Astrocyte (in vitro differentiated cells and primary cell): Measurements from ENCODE around the gene SPTB. TPM values are rescaled to one million over a fixed set of nuclear protein-coding genes. Genes with fewer than 3 reads are reported as not detected.

Experiments used
- DNase-seq: peaks from one replicate; pipeline ENCODE4 v3.0.0-alpha.2; 2010; ENCODE audit warnings: low read depth
- FAIRE-seq: peaks from 2 replicates; lab custom pipeline; 2011; peaks lifted over from hg19 to GRCh38; lab: Jason Lieb, UNC
- H2AFZ ChIP-seq: 2 replicates; pipeline ENCODE4 v1.6.0; 2012; ENCODE audit warnings: low read depth, low read length, inconsistent platforms
- H3K27ac ChIP-seq: 2 replicates; pipeline ENCODE4 v1.5.1; 2011; ENCODE audit warnings: low read depth, low read length, inconsistent platforms
- H3K27me3 ChIP-seq: 2 replicates; pipeline ENCODE4 v1.6.0; 2011; ENCODE audit warnings: low read length, inconsistent platforms; ENCODE audit not compliant: insufficient read depth
- H3K36me3 ChIP-seq: 2 replicates; pipeline ENCODE4 v1.5.1; 2011; ENCODE audit warnings: low read length, inconsistent platforms; ENCODE audit not compliant: insufficient read depth
- H3K4me1 ChIP-seq: 2 replicates; pipeline ENCODE4 v1.5.1; 2011; ENCODE audit warnings: low read length, inconsistent platforms; ENCODE audit not compliant: insufficient read depth
- H3K4me2 ChIP-seq: 2 replicates; pipeline ENCODE4 v1.6.0; 2012; ENCODE audit warnings: low read length, inconsistent platforms
- H3K4me3 ChIP-seq: 2 replicates; pipeline ENCODE4 v1.5.1; 2011; ENCODE audit warnings: low read depth, mild to moderate bottlenecking, low read length, inconsistent platforms; ENCODE audit not compliant: insufficient read depth
- H3K79me2 ChIP-seq: 2 replicates; pipeline ENCODE4 v1.6.0; 2012; ENCODE audit warnings: mild to moderate bottlenecking, low read length, inconsistent platforms; ENCODE audit not compliant: insufficient read depth
- H3K9ac ChIP-seq: 2 replicates; pipeline ENCODE4 v1.6.0; 2012; ENCODE audit warnings: mild to moderate bottlenecking, low read length, inconsistent platforms
- H3K9me3 ChIP-seq: 2 replicates; pipeline ENCODE4 v1.5.1; 2012; ENCODE audit warnings: low read depth, mild to moderate bottlenecking, low read length, inconsistent platforms; ENCODE audit not compliant: insufficient read depth
- H4K20me1 ChIP-seq: 2 replicates; pipeline ENCODE4 v1.6.0; 2012; ENCODE audit warnings: low read length, inconsistent platforms; ENCODE audit not compliant: insufficient read depth
- H3K27ac Mint-ChIP-seq: one replicate; pipeline ENCODE4 v1.8.0; 2021; ENCODE audit warnings: mild to moderate bottlenecking, mixed read lengths; ENCODE audit not compliant: unreplicated experiment
- H3K27me3 Mint-ChIP-seq: one replicate; pipeline ENCODE4 v1.8.0; 2021; ENCODE audit warnings: low read depth, mixed read lengths; ENCODE audit not compliant: unreplicated experiment
- H3K36me3 Mint-ChIP-seq: one replicate; pipeline ENCODE4 v1.8.0; 2021; ENCODE audit warnings: low read depth, mixed read lengths; ENCODE audit not compliant: unreplicated experiment
- H3K4me1 Mint-ChIP-seq: one replicate; pipeline ENCODE4 v1.8.0; 2021; ENCODE audit warnings: low read depth, mixed read lengths; ENCODE audit not compliant: unreplicated experiment
- H3K4me3 Mint-ChIP-seq: one replicate; pipeline ENCODE4 v1.8.0; 2021; ENCODE audit warnings: mild to moderate bottlenecking, moderate library complexity, mixed read lengths; ENCODE audit not compliant: unreplicated experiment
- H3K9me3 Mint-ChIP-seq: one replicate; pipeline ENCODE4 v1.8.0; 2021; ENCODE audit warnings: mild to moderate bottlenecking, mixed read lengths; ENCODE audit not compliant: unreplicated experiment
- EZH2 ChIP-seq: IDR thresholded peaks from 2 replicates; pipeline ENCODE4 v1.6.1; 2012; ENCODE audit warnings: mild to moderate bottlenecking, low read length, inconsistent platforms; ENCODE audit not compliant: insufficient read depth
- total RNA-seq: library from RNA; stranded (reverse); gene quantifications from 2 replicates; pipeline ENCODE4 v1.2.1, GENCODE V29; 2021
- TF ChIP-seq, protein P1 (sequence below): IDR thresholded peaks from 2 replicates; pipeline ENCODE4 v1.5.1; 2011; ENCODE audit warnings: low read depth, mild to moderate bottlenecking, inconsistent platforms, low read length, moderate library complexity; ENCODE audit not compliant: insufficient read depth

The SPTB gene
- total RNA-seq, 1 donor from 2014 or later: 0.32 TPM

DNA sequence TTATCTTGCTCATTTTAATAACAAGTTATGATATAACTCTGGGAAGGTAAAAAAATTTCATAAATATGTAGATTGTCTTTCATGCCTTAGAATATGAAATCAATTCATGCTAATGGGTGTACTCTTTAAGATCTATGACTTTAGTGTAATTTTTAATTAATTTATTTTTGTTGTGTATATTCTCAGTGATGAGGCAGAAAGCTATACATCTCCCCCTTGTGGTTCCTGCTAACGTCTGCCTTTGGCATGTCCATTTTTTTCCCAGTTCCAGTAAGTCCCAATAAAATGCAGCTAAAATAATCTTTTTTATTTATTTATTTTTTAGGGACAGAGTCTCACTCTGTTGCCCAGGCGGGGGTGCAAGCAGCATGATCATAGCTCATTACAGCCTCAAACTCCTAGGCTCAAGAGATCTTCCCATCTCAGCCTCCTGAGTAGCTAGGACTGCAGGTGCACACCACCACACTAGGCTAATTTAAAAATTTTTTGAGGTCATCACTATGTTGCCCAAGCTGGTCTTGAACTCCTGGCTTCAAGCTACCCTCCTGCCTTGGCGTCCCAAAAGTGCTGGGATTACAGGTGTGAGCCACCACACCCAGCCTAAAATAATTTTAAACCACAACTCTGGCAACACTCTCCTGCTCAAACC lies 31.3 kb upstream of the SPTB start:
- Histone ChIP-seq H3K4me1 (peaks cover 18% of the 10 kb centered on the region), H2AFZ (no peak overlapping the region), H3K9me3 (no peaks in the 10 kb centered on the region), H3K27ac (no peak overlapping the region), H3K4me3 (no peak overlapping the region), H4K20me1 (peaks cover 10% of the 10 kb centered on the region), H3K9ac (no peak overlapping the region), H3K4me2 (no peak overlapping the region), H3K27me3 (peaks cover 13% of the 10 kb centered on the region), H3K79me2 (peaks cover 17% of the 10 kb centered on the region), H3K36me3 (no peaks in the 10 kb centered on the region)
- no peaks in the 10 kb centered on the region for H3K9me3 Mint-ChIP-seq
- H3K36me3 Mint-ChIP-seq: no peaks in the 10 kb centered on the region
- DNase-seq (no peak), FAIRE-seq (no peak)
- H3K4me1 Mint-ChIP-seq: peaks cover 7% of the 10 kb centered on the region
- H3K27me3 Mint-ChIP-seq: no peaks in the 10 kb centered on the region
- no peak for TF ChIP-seq EZH2
- TF ChIP-seq, protein P1, sequence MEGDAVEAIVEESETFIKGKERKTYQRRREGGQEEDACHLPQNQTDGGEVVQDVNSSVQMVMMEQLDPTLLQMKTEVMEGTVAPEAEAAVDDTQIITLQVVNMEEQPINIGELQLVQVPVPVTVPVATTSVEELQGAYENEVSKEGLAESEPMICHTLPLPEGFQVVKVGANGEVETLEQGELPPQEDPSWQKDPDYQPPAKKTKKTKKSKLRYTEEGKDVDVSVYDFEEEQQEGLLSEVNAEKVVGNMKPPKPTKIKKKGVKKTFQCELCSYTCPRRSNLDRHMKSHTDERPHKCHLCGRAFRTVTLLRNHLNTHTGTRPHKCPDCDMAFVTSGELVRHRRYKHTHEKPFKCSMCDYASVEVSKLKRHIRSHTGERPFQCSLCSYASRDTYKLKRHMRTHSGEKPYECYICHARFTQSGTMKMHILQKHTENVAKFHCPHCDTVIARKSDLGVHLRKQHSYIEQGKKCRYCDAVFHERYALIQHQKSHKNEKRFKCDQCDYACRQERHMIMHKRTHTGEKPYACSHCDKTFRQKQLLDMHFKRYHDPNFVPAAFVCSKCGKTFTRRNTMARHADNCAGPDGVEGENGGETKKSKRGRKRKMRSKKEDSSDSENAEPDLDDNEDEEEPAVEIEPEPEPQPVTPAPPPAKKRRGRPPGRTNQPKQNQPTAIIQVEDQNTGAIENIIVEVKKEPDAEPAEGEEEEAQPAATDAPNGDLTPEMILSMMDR: peak; percentile 74
- H3K4me3 Mint-ChIP-seq: no peak overlapping the region
- H3K27ac Mint-ChIP-seq: no peak overlapping the region

DNA sequence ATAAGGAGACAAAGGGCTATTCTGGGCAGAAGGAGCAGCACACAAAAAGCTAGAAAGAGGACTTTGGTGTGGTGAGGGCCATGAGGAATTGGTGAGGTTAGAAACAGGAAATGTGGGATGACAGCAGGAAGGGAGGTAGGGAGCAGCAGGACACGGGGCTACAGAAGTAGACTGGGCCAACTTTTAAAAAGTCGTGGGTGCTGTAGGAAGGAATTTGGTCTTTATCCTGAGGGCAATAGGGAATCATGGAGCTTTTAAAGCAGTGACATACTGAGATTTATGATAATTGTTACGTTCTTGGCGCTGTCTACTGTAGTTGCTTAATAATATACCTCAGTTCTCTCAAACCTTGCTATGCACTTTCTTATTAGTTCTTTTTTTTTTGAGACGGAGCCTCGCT lies 26.3 kb upstream of the SPTB start:
- H3K9ac ChIP-seq: no peak overlapping the region
- no peaks in the 10 kb centered on the region for H3K9me3 ChIP-seq
- no peak overlapping the region for H3K4me2 ChIP-seq
- H3K9me3 Mint-ChIP-seq: no peaks in the 10 kb centered on the region
- H3K27ac ChIP-seq: no peak overlapping the region
- no peaks in the 10 kb centered on the region for H3K36me3 ChIP-seq
- H3K36me3 Mint-ChIP-seq: no peaks in the 10 kb centered on the region
- H2AFZ ChIP-seq: no peak overlapping the region
- no peak for FAIRE-seq
- no peaks in the 10 kb centered on the region for H3K79me2 ChIP-seq
- no peak overlapping the region for H3K27ac Mint-ChIP-seq
- H3K27me3 Mint-ChIP-seq: peaks cover 2% of the 10 kb centered on the region
- no peak for DNase-seq
- H3K4me1 ChIP-seq: no peaks in the 10 kb centered on the region
- TF ChIP-seq EZH2: no peak
- TF ChIP-seq, protein P1: no peak
- H4K20me1 ChIP-seq: no peaks in the 10 kb centered on the region
- H3K27me3 ChIP-seq: peaks cover 28% of the 10 kb centered on the region
- H3K4me3 Mint-ChIP-seq: no peak overlapping the region
- H3K4me1 Mint-ChIP-seq: peaks cover 5% of the 10 kb centered on the region
- no peak overlapping the region for H3K4me3 ChIP-seq

DNA sequence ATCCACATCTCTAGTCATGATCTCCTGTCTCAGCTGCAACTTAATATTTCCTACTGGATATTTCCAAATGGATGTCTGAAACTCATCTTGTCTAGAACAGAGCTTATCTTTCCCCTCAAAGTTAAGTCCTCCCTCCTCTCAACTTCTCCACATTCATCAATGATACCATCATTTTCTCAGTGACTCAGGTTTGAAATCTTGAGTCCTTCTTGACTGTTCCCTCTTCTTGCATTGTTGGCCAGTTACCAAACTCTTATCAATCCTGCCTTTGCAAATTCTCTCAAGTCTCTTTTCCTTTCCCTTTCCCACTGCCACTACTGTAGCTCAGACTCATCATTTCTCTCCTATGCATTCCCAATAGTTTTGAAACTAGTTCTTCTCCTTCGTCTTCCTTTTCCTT lies 20.3 kb upstream of the SPTB start:
- TF ChIP-seq, protein P1: no peak
- TF ChIP-seq EZH2: no peak
- H3K27me3 Mint-ChIP-seq: peaks cover 14% of the 10 kb centered on the region
- no peaks in the 10 kb centered on the region for H3K36me3 Mint-ChIP-seq
- FAIRE-seq (no peak), DNase-seq (peak; percentile 29)
- H3K4me3 Mint-ChIP-seq: no peak overlapping the region
- Histone ChIP-seq H2AFZ (no peak overlapping the region), H3K27ac (no peak overlapping the region), H3K4me2 (no peak overlapping the region), H3K4me1 (no peaks in the 10 kb centered on the region), H3K9me3 (no peaks in the 10 kb centered on the region), H3K79me2 (no peaks in the 10 kb centered on the region), H3K27me3 (peaks cover 26% of the 10 kb centered on the region), H3K36me3 (no peaks in the 10 kb centered on the region), H4K20me1 (no peaks in the 10 kb centered on the region), H3K4me3 (no peak overlapping the region), H3K9ac (no peak overlapping the region)
- peaks cover 3% of the 10 kb centered on the region for H3K9me3 Mint-ChIP-seq
- peaks cover 6% of the 10 kb centered on the region for H3K4me1 Mint-ChIP-seq
- H3K27ac Mint-ChIP-seq: no peak overlapping the region
